ENCODE results near the gene TRMT11. TPM values are rescaled to one million over a fixed set of nuclear protein-coding genes. Genes with fewer than 3 reads are reported as not detected.

Gene TRMT11
- total and polyA plus RNA-seq, 2 of the 13 experiments (the other 11 are each of a cell fraction or from before 2014, with no cell fraction given) = 42.2 to 81.9 TPM

DNA sequence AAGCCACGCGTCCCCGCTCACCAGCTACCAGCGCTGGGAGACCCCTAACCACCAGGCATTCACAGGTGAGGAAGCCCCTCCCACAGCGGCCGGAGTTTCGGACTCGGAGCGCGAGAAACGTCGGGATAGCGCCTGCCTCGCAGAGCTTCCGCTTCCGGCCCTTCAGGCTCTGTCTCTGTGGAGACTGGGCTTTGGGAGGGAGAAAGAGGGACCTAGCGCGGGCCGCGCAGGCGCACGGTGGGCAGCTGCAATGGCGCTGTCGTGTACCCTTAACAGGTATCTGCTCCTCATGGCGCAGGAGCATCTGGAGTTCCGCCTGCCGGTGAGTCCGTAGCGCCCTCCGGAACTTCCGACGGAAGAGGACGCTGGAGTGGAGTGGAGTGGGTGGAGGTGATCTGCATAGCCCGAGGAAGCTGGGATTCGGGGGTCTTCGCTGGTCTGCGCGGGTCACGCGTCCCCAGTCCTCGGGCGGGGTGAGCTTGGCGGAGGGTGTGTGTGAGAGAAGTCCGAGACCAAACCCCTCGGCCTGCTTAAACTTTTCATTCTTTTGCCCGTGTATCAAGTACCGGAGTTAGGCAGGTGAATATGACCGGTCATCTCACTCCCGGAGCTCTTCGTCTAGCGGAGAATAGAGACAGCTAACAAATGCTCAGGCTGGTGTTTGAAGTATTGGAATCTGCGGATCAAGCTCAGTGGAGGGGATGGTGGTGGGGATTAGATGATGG, at the start of gene TRMT11 (continued):
- TF ChIP-seq HBP1 (CRISPR knock-in tag; IDR thresholded peaks at IDR 0.05; ENCODE audit: low read depth) = peak; percentile 59; the same call in 1 of the 2 replicates
- no peak for TF ChIP-seq PRDM4 (CRISPR knock-in tag; IDR thresholded peaks at IDR 0.05; ENCODE audit: borderline replicate concordance)
- peak; percentile 56; the same call in 1 of the 2 replicates for TF ChIP-seq SMAD3 (CRISPR knock-in tag; IDR thresholded peaks at IDR 0.05)
- TF ChIP-seq ISL2 (CRISPR knock-in tag; IDR thresholded peaks at IDR 0.05) = peak; percentile 37
- peak; percentile 88; the same call in 1 of the 2 replicates for TF ChIP-seq ZNF556 (CRISPR knock-in tag; IDR thresholded peaks at IDR 0.05; ENCODE audit: borderline replicate concordance)
- TF ChIP-seq ZNF747 (CRISPR knock-in tag; IDR thresholded peaks at IDR 0.05; ENCODE audit: borderline replicate concordance) = peak; percentile 96; the same call in 1 of the 2 replicates
- TF ChIP-seq XBP1 (CRISPR knock-in tag; IDR thresholded peaks at IDR 0.05) = no peak
- TF ChIP-seq, protein P1, sequence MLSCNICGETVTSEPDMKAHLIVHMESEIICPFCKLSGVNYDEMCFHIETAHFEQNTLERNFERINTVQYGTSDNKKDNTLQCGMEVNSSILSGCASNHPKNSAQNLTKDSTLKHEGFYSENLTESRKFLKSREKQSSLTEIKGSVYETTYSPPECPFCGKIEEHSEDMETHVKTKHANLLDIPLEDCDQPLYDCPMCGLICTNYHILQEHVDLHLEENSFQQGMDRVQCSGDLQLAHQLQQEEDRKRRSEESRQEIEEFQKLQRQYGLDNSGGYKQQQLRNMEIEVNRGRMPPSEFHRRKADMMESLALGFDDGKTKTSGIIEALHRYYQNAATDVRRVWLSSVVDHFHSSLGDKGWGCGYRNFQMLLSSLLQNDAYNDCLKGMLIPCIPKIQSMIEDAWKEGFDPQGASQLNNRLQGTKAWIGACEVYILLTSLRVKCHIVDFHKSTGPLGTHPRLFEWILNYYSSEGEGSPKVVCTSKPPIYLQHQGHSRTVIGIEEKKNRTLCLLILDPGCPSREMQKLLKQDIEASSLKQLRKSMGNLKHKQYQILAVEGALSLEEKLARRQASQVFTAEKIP (CRISPR knock-in tag; IDR thresholded peaks at IDR 0.05; ENCODE audit: borderline replicate concordance) = no peak
- TF ChIP-seq ZMYM3 (CRISPR knock-in tag; IDR thresholded peaks at IDR 0.05) = no peak
- TF ChIP-seq ZNF354B (CRISPR knock-in tag; IDR thresholded peaks at IDR 0.05) = no peak
- no peak for TF ChIP-seq ZNF616 (CRISPR knock-in tag; IDR thresholded peaks at IDR 0.05; ENCODE audit: low read depth)
- TF ChIP-seq, protein P2, sequence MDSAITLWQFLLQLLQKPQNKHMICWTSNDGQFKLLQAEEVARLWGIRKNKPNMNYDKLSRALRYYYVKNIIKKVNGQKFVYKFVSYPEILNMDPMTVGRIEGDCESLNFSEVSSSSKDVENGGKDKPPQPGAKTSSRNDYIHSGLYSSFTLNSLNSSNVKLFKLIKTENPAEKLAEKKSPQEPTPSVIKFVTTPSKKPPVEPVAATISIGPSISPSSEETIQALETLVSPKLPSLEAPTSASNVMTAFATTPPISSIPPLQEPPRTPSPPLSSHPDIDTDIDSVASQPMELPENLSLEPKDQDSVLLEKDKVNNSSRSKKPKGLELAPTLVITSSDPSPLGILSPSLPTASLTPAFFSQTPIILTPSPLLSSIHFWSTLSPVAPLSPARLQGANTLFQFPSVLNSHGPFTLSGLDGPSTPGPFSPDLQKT (CRISPR knock-in tag; IDR thresholded peaks at IDR 0.05; ENCODE audit: borderline replicate concordance) = no peak
- TF ChIP-seq ATF7-NPFF (CRISPR knock-in tag; IDR thresholded peaks at IDR 0.05; ENCODE audit: low read depth) = peak; percentile 95
- TF ChIP-seq ZNF431 (CRISPR knock-in tag; IDR thresholded peaks at IDR 0.05; ENCODE audit: borderline replicate concordance, low read depth) = peak; percentile 92; the same call in 1 of the 2 replicates
- TF ChIP-seq ZSCAN21 (CRISPR knock-in tag; IDR thresholded peaks at IDR 0.05; ENCODE audit: borderline replicate concordance) = peak; percentile 95
- no peak; the same call in 1 of the 2 replicates for TF ChIP-seq BRCA1 (CRISPR knock-in tag; IDR thresholded peaks at IDR 0.05)
- TF ChIP-seq ZKSCAN8 (CRISPR knock-in tag; IDR thresholded peaks at IDR 0.05; ENCODE audit: borderline replicate concordance) = peak; percentile 56; the same call in 1 of the 2 replicates
- TF ChIP-seq ZNF441 (CRISPR knock-in tag; IDR thresholded peaks at IDR 0.05; ENCODE audit: borderline replicate concordance) = peak; percentile 83; the same call in 1 of the 2 replicates
- TF ChIP-seq ZNF598 (CRISPR knock-in tag; IDR thresholded peaks at IDR 0.05; ENCODE audit: borderline replicate concordance) = peak; percentile 93
- TF ChIP-seq ZNF83 (CRISPR knock-in tag; IDR thresholded peaks at IDR 0.05; ENCODE audit: borderline replicate concordance) = peak; percentile 98

All from HepG2 (cell line).